ENCODE results near the gene ATP8A2.

Gene ATP8A2

DNA sequence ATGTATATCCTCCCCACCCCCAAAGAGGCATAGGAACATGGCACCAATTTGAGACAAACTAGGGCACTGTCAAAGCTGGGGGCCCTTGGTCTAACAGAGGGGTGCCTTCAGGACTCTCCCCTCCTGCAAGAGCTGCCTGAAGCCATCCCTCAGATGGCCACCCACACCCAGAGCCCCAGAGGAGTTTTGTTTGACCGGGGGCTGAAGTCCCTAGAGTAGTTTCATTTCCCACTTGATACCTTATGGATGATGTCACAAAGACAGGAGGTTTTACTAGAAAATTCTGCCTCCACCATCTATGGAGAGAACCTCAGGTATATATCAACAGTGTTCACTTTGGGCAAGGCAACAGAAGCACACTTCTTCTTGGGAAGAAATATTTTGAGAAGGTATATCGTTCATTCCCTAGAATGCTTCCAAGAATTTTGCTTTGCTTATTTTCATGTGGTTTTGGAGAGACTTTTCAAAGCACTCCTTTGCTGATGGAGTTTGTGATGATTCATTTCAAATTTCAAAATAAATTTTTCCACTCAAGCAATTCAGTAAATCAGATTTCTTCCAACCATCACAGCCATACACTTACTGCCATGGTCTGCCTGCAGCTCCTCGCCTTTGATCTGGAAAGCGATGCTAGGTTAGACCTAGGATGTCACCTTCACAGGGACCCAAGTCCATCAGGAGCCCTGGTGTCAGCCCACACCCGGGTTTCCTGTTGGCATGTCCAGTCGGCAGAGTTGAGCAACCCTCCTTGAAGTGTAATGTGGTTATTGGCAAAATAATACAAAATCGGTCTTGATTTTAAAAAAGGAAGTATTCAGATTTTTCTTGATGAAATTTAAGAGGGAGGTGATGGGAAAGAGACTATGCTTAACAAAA, 473.0 kb downstream of the ATP8A2 start:
- 93 to 98% methylated on average over 4 to 5 of the region's 7 CpGs for WGBS, 2 experiments (ENCODE audit: insufficient coverage in 2 of 2)
- H3K27ac ChIP-seq (ENCODE audit: low read depth, low read length, severe bottlenecking) = no peak overlapping the region
- H3K4me3 ChIP-seq (ENCODE audit: extremely low read depth, insufficient read depth, low read length, poor library complexity, severe bottlenecking) = no peak overlapping the region
- H3K9me3 ChIP-seq (ENCODE audit: control insufficient read depth, low read length) = no peaks in the 10 kb centered on the region
- no peaks in the 10 kb centered on the region for H3K36me3 ChIP-seq (ENCODE audit: control insufficient read depth, insufficient read depth, low read length)
- H3K4me1 ChIP-seq (ENCODE audit: control insufficient read depth, insufficient read depth, low read length, poor library complexity, severe bottlenecking) = no peaks in the 10 kb centered on the region

DNA sequence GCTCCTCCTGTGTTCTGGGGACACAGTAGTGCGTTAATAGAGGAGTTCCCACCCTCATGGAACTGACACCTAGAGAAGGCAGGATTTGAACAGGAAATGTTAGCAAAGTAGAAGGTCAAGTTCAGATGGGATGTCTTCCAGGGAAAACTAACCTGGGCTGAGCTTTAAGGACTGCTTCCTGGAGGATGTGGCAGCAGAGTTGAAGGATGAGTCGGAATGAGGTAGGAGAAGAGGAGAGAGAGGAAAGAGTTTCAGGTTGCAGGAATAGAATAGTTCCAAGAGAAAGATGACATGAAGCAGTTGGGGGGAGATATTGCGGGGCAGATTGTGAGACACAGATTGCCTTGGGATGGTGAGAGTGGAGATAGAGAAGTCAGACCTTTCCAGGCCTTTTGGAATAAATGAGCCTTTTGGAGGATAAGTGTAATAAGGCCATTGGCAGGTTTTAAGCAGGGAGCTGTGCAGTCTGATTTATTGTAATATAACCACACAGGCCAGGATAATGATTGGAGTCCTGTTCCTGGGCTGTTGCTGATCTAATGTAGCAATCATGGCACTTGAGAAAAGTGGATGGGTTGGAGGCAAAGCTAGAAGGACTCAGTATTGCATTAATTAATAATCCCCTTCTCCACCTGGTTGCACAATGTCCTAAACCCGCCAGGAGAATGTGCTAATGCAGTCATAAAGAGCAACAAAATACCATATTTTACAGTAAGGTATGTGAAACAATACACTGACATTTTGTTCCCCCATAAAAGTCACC, 474.6 kb downstream of the ATP8A2 start:
- Histone ChIP-seq H3K4me1 (ENCODE audit: control insufficient read depth, insufficient read depth, low read length, poor library complexity, severe bottlenecking) (no peaks in the 10 kb centered on the region), H3K9me3 (ENCODE audit: control insufficient read depth, low read length) (no peaks in the 10 kb centered on the region), H3K36me3 (ENCODE audit: control insufficient read depth, insufficient read depth, low read length) (no peaks in the 10 kb centered on the region), H3K4me3 (ENCODE audit: extremely low read depth, insufficient read depth, low read length, poor library complexity, severe bottlenecking) (no peak overlapping the region), H3K27ac (ENCODE audit: low read depth, low read length, severe bottlenecking) (no peak overlapping the region)
- WGBS, 2 experiments (ENCODE audit: insufficient coverage in 2 of 2) = 90 to 92% methylated on average over 2 to 3 of the region's 4 CpGs

- WGBS, 2 experiments (ENCODE audit: insufficient coverage in 2 of 2) = 86 to 94% methylated on average over 2 to 3 of the region's 5 CpGs
- H3K27ac ChIP-seq (ENCODE audit: low read depth, low read length, severe bottlenecking) = no peak overlapping the region
- no peak overlapping the region for H3K4me3 ChIP-seq (ENCODE audit: extremely low read depth, insufficient read depth, low read length, poor library complexity, severe bottlenecking)
Measured at GRCh38 chr13:25847145-25847544, 475.4 kb downstream of the ATP8A2 start.

DNA sequence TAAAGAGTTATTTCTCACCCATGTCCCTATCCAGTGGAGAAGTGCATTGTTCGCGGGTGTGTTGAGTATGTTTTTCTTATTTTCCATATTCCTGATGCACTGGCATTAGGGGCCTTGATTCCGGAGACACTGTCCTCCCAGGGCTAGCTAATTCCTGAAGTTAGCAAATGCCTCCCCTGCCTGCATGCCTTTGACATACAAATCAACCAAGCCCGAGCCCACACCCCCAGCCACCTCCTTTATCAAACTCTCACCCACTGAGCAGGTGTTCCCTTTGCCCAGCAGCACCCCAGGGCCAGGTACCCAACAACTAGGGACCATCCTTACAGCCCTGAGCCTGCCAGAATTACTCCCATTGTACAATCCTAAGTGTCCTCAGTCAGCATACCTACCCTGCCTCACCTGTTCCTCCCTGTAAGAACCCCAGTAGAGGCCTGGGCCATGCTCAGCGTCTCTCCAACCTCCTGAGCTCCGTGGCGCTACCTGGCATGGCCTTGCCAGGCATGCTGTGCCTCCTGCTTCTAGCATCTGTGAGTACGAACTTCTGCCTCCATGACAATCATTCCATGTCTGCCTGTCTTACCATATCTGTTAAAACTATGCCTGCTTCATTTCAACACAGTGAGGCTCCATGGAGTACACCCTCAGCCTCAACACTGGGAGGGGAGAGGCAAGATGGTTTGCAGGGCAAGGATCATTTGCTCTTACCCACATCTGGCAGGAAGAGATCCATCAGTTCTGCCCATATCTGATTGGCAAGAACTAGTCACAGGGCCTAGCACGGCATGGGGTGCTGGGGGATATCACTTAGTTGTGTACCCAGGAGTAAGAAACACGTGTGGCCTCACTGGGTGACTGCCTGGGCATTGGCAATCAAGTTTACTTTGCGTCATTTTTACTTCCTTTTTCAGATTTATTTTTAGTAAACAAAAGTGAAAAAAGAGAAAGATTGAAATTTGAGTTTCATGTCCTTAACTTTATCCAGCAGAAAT, 476.2 kb downstream of the ATP8A2 start:
- H3K4me1 ChIP-seq (ENCODE audit: control insufficient read depth, insufficient read depth, low read length, poor library complexity, severe bottlenecking) = no peaks in the 10 kb centered on the region
- WGBS, 2 experiments (ENCODE audit: insufficient coverage in 2 of 2) = 71 to 85% methylated on average over 6 of the region's 11 CpGs
- H3K36me3 ChIP-seq (ENCODE audit: control insufficient read depth, insufficient read depth, low read length) = no peaks in the 10 kb centered on the region
- no peaks in the 10 kb centered on the region for H3K9me3 ChIP-seq (ENCODE audit: control insufficient read depth, low read length)
- H3K4me3 ChIP-seq (ENCODE audit: extremely low read depth, insufficient read depth, low read length, poor library complexity, severe bottlenecking) = no peak overlapping the region
- no peak overlapping the region for H3K27ac ChIP-seq (ENCODE audit: low read depth, low read length, severe bottlenecking)

More at GRCh38 chr13:25847145-25847544, 475.4 kb downstream of the ATP8A2 start:
- Histone ChIP-seq H3K4me1 (ENCODE audit: control insufficient read depth, insufficient read depth, low read length, poor library complexity, severe bottlenecking) (no peaks in the 10 kb centered on the region), H3K9me3 (ENCODE audit: control insufficient read depth, low read length) (no peaks in the 10 kb centered on the region), H3K36me3 (ENCODE audit: control insufficient read depth, insufficient read depth, low read length) (no peaks in the 10 kb centered on the region)

GRCh38 chr13:25848812-25849745, 477.3 kb downstream of the ATP8A2 start:
- Histone ChIP-seq H3K36me3 (ENCODE audit: control insufficient read depth, insufficient read depth, low read length) (no peaks in the 10 kb centered on the region), H3K4me1 (ENCODE audit: control insufficient read depth, insufficient read depth, low read length, poor library complexity, severe bottlenecking) (no peaks in the 10 kb centered on the region), H3K4me3 (ENCODE audit: extremely low read depth, insufficient read depth, low read length, poor library complexity, severe bottlenecking) (no peak overlapping the region), H3K9me3 (ENCODE audit: control insufficient read depth, low read length) (no peaks in the 10 kb centered on the region), H3K27ac (ENCODE audit: low read depth, low read length, severe bottlenecking) (no peak overlapping the region)
- 78 to 81% methylated on average over 5 to 6 of the region's 8 CpGs for WGBS, 2 experiments (ENCODE audit: insufficient coverage in 2 of 2)

GRCh38 chr13:25857830-25858229, 486.1 kb downstream of the ATP8A2 start:
- Histone ChIP-seq H3K27ac (ENCODE audit: low read depth, low read length, severe bottlenecking) (no peak overlapping the region), H3K9me3 (ENCODE audit: control insufficient read depth, low read length) (no peaks in the 10 kb centered on the region), H3K4me1 (ENCODE audit: control insufficient read depth, insufficient read depth, low read length, poor library complexity, severe bottlenecking) (no peaks in the 10 kb centered on the region), H3K36me3 (ENCODE audit: control insufficient read depth, insufficient read depth, low read length) (no peaks in the 10 kb centered on the region), H3K4me3 (ENCODE audit: extremely low read depth, insufficient read depth, low read length, poor library complexity, severe bottlenecking) (no peak overlapping the region)
- 100% methylated on average over 2 of the region's 4 CpGs; no CpG with 5 or more reads in 1 of the 2 experiments for WGBS, 2 experiments (ENCODE audit: insufficient coverage in 2 of 2)

DNA sequence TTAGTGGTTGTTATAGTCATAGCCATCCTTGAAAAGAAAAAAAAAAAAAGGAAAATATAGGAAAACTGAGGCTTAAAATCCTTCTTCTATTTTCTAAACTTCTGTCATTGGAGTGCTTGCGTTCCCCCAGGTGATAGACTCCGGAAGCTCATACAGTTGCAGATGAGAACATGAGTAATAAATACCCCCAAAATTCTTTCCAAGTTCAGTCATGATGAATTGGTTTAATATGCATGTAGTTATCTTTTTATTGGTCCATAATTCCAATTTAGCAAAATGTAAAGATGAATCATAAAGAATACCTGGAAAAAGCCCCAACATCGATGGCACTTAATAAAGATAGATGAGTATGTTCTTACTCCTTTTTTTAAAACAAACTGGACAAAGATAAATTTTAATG, 487.8 kb downstream of the ATP8A2 start:
- Histone ChIP-seq H3K27ac (ENCODE audit: low read depth, low read length, severe bottlenecking) (no peak overlapping the region), H3K4me3 (ENCODE audit: extremely low read depth, insufficient read depth, low read length, poor library complexity, severe bottlenecking) (no peak overlapping the region), H3K9me3 (ENCODE audit: control insufficient read depth, low read length) (no peaks in the 10 kb centered on the region), H3K4me1 (ENCODE audit: control insufficient read depth, insufficient read depth, low read length, poor library complexity, severe bottlenecking) (no peaks in the 10 kb centered on the region), H3K36me3 (ENCODE audit: control insufficient read depth, insufficient read depth, low read length) (no peaks in the 10 kb centered on the region)
- WGBS, 2 experiments (ENCODE audit: insufficient coverage in 2 of 2) = no CpG with 5 or more reads among the region's 3 CpGs

GRCh38 chr13:25860265-25860664, 488.5 kb downstream of the ATP8A2 start:
- no CpG with 5 or more reads among the region's 1 CpG for WGBS, 2 experiments (ENCODE audit: insufficient coverage in 2 of 2)
- no peak overlapping the region for H3K4me3 ChIP-seq (ENCODE audit: extremely low read depth, insufficient read depth, low read length, poor library complexity, severe bottlenecking)
- no peaks in the 10 kb centered on the region for H3K4me1 ChIP-seq (ENCODE audit: control insufficient read depth, insufficient read depth, low read length, poor library complexity, severe bottlenecking)
- no peaks in the 10 kb centered on the region for H3K36me3 ChIP-seq (ENCODE audit: control insufficient read depth, insufficient read depth, low read length)
- no peaks in the 10 kb centered on the region for H3K9me3 ChIP-seq (ENCODE audit: control insufficient read depth, low read length)
- H3K27ac ChIP-seq (ENCODE audit: low read depth, low read length, severe bottlenecking) = no peak overlapping the region

DNA sequence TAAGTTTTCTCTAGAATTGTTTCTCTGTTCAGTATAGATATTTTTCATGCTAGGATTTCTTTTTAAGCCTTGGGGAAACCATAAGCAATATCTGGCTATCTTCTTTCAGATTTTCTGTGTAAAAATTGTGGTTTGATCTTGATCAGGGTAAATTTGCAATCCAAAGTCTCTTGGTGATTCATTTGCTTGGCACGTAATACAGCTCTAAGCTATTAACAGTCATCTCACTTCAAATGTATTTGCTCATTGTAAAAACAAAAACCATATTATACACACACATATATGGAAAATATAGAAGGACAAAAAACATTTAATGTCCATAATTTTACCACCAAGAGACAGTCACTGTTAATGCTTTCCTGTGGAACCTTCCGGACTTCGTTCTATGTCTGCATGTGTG, 489.1 kb downstream of the ATP8A2 start:
- no peak overlapping the region for H3K4me3 ChIP-seq (ENCODE audit: extremely low read depth, insufficient read depth, low read length, poor library complexity, severe bottlenecking)
- no CpG with 5 or more reads among the region's 3 CpGs for WGBS, 2 experiments (ENCODE audit: insufficient coverage in 2 of 2)
- H3K36me3 ChIP-seq (ENCODE audit: control insufficient read depth, insufficient read depth, low read length) = no peaks in the 10 kb centered on the region
- no peak overlapping the region for H3K27ac ChIP-seq (ENCODE audit: low read depth, low read length, severe bottlenecking)
- H3K9me3 ChIP-seq (ENCODE audit: control insufficient read depth, low read length) = no peaks in the 10 kb centered on the region
- no peaks in the 10 kb centered on the region for H3K4me1 ChIP-seq (ENCODE audit: control insufficient read depth, insufficient read depth, low read length, poor library complexity, severe bottlenecking)

All from mesodermal cell (in vitro differentiated cells).